ENCODE data around the gene PPP2R2C. TPM values are rescaled to one million over a fixed set of nuclear protein-coding genes. Genes with fewer than 3 reads are reported as not detected.

PPP2R2C gene
- total RNA-seq, 2 experiments from 2014 or later: not detected

- Mint-ChIP-seq H3K36me3 (ENCODE audit: low read depth) (no peaks in the 10 kb centered on the region), H3K4me3 (no peak overlapping the region), H3K27ac (no peak overlapping the region), H3K4me1 (peaks cover 4% of the 10 kb centered on the region), H3K27me3 (peaks cover 20% of the 10 kb centered on the region), H3K9me3 (no peaks in the 10 kb centered on the region)
- no peak for DNase-seq
- CTCF ChIA-PET: no interaction called here
- POLR2A ChIA-PET: no interaction called here
Observed at GRCh38 chr4:6394671-6395081, 77.7 kb downstream of the PPP2R2C start.

GRCh38 chr4:6393544-6394475 is 78.6 kb downstream of the PPP2R2C start:
- CTCF ChIA-PET: no interaction called here
- Mint-ChIP-seq H3K4me3 (no peak overlapping the region), H3K27ac (no peak overlapping the region)

GRCh38 chr4:6393066-6393465 is 79.3 kb downstream of the PPP2R2C start:
- CTCF ChIA-PET: no interaction called here
- H3K9me3 Mint-ChIP-seq: no peaks in the 10 kb centered on the region
- no peak for DNase-seq
- no peaks in the 10 kb centered on the region for H3K36me3 Mint-ChIP-seq (ENCODE audit: low read depth)
- no peak overlapping the region for H3K27ac Mint-ChIP-seq
- H3K27me3 Mint-ChIP-seq: peaks cover 6% of the 10 kb centered on the region
- POLR2A ChIA-PET: no interaction called here
- no peak overlapping the region for H3K4me3 Mint-ChIP-seq
- peaks cover 4% of the 10 kb centered on the region for H3K4me1 Mint-ChIP-seq

More at GRCh38 chr4:6393544-6394475, 78.6 kb downstream of the PPP2R2C start:
- H3K9me3 Mint-ChIP-seq: no peaks in the 10 kb centered on the region
- H3K4me1 Mint-ChIP-seq: peaks cover 4% of the 10 kb centered on the region
- H3K27me3 Mint-ChIP-seq: peaks cover 14% of the 10 kb centered on the region
- no peaks in the 10 kb centered on the region for H3K36me3 Mint-ChIP-seq (ENCODE audit: low read depth)
- POLR2A ChIA-PET: no interaction called here
- no peak for DNase-seq

- H3K4me3 Mint-ChIP-seq: no peak overlapping the region
- no peak overlapping the region for H3K27ac Mint-ChIP-seq
- ChIA-PET POLR2A (no interaction called here), CTCF (no interaction called here)
- H3K36me3 Mint-ChIP-seq (ENCODE audit: low read depth): no peaks in the 10 kb centered on the region
- H3K9me3 Mint-ChIP-seq: no peaks in the 10 kb centered on the region
- peaks cover 4% of the 10 kb centered on the region for H3K4me1 Mint-ChIP-seq
- DNase-seq: no peak
- peaks cover 5% of the 10 kb centered on the region for H3K27me3 Mint-ChIP-seq
Observed at GRCh38 chr4:6392407-6392806, 80.0 kb downstream of the PPP2R2C start.

GRCh38 chr4:6391852-6392188 is 80.6 kb downstream of the PPP2R2C start:
- ChIA-PET CTCF (no interaction called here), POLR2A (no interaction called here)
- Mint-ChIP-seq H3K9me3 (no peaks in the 10 kb centered on the region), H3K27ac (no peak overlapping the region), H3K4me3 (no peak overlapping the region), H3K4me1 (peaks cover 4% of the 10 kb centered on the region), H3K36me3 (ENCODE audit: low read depth) (no peaks in the 10 kb centered on the region), H3K27me3 (peaks cover 5% of the 10 kb centered on the region)
- DNase-seq: no peak

- Mint-ChIP-seq H3K4me1 (peaks cover 4% of the 10 kb centered on the region), H3K9me3 (no peaks in the 10 kb centered on the region), H3K27me3 (peaks cover 5% of the 10 kb centered on the region), H3K4me3 (no peak overlapping the region), H3K36me3 (ENCODE audit: low read depth) (no peaks in the 10 kb centered on the region), H3K27ac (no peak overlapping the region)
- ChIA-PET CTCF (no interaction called here), POLR2A (no interaction called here)
- no peak for DNase-seq
Observed at GRCh38 chr4:6391186-6391851, 81.1 kb downstream of the PPP2R2C start.

- no peak for DNase-seq
- Mint-ChIP-seq H3K9me3 (no peaks in the 10 kb centered on the region), H3K4me3 (no peak overlapping the region), H3K4me1 (peaks cover 4% of the 10 kb centered on the region), H3K36me3 (ENCODE audit: low read depth) (no peaks in the 10 kb centered on the region), H3K27ac (no peak overlapping the region), H3K27me3 (peaks cover 5% of the 10 kb centered on the region)
- ChIA-PET POLR2A (no interaction called here), CTCF (no interaction called here)
Observed at GRCh38 chr4:6390356-6390755, 82.1 kb downstream of the PPP2R2C start.

- Mint-ChIP-seq H3K27ac (no peak overlapping the region), H3K4me3 (no peak overlapping the region), H3K36me3 (ENCODE audit: low read depth) (no peaks in the 10 kb centered on the region), H3K4me1 (peaks cover 4% of the 10 kb centered on the region), H3K9me3 (no peaks in the 10 kb centered on the region), H3K27me3 (peaks cover 9% of the 10 kb centered on the region)
- CTCF ChIA-PET: interaction anchor here (0.8 kb wide), 1 partner anchor 58 kb away, joined by 3 read pairs; no protein-coding TSS in a partner anchor
- DNase-seq: no peak
- POLR2A ChIA-PET: no interaction called here
Observed at GRCh38 chr4:6389142-6389825, 83.1 kb downstream of the PPP2R2C start.

GRCh38 chr4:6388713-6389112 is 83.7 kb downstream of the PPP2R2C start:
- DNase-seq: no peak

GRCh38 chr4:6387946-6388345 is 84.5 kb downstream of the PPP2R2C start:
- peaks cover 4% of the 10 kb centered on the region for H3K4me1 Mint-ChIP-seq
- no peak overlapping the region for H3K4me3 Mint-ChIP-seq
- no peaks in the 10 kb centered on the region for H3K9me3 Mint-ChIP-seq
- ChIA-PET POLR2A (no interaction called here), CTCF (no interaction called here)
- H3K36me3 Mint-ChIP-seq (ENCODE audit: low read depth): no peaks in the 10 kb centered on the region
- DNase-seq: no peak
- no peak overlapping the region for H3K27ac Mint-ChIP-seq
- peaks cover 9% of the 10 kb centered on the region for H3K27me3 Mint-ChIP-seq

More at GRCh38 chr4:6388713-6389112, 83.7 kb downstream of the PPP2R2C start:
- H3K36me3 Mint-ChIP-seq (ENCODE audit: low read depth): no peaks in the 10 kb centered on the region
- H3K4me1 Mint-ChIP-seq: peaks cover 4% of the 10 kb centered on the region
- no peak overlapping the region for H3K27ac Mint-ChIP-seq
- no peaks in the 10 kb centered on the region for H3K9me3 Mint-ChIP-seq
- no peak overlapping the region for H3K4me3 Mint-ChIP-seq
- CTCF ChIA-PET: interaction anchor here (0.8 kb wide), 1 partner anchor 57 kb away, joined by 3 read pairs; no protein-coding TSS in a partner anchor
- H3K27me3 Mint-ChIP-seq: peaks cover 9% of the 10 kb centered on the region
- POLR2A ChIA-PET: no interaction called here

- Mint-ChIP-seq H3K27ac (no peak overlapping the region), H3K9me3 (no peaks in the 10 kb centered on the region), H3K4me3 (no peak overlapping the region), H3K4me1 (no peaks in the 10 kb centered on the region), H3K36me3 (ENCODE audit: low read depth) (no peaks in the 10 kb centered on the region), H3K27me3 (peaks cover 6% of the 10 kb centered on the region)
- POLR2A ChIA-PET: no interaction called here
- no peak for DNase-seq
- CTCF ChIA-PET: no interaction called here
Observed at GRCh38 chr4:6386091-6386490, 86.3 kb downstream of the PPP2R2C start.

- Mint-ChIP-seq H3K4me3 (no peak overlapping the region), H3K27me3 (peaks cover 7% of the 10 kb centered on the region), H3K36me3 (ENCODE audit: low read depth) (no peaks in the 10 kb centered on the region), H3K4me1 (no peaks in the 10 kb centered on the region), H3K27ac (no peak overlapping the region), H3K9me3 (no peaks in the 10 kb centered on the region)
- ChIA-PET CTCF (no interaction called here), POLR2A (no interaction called here)
- no peak for DNase-seq
Observed at GRCh38 chr4:6385288-6385687, 87.1 kb downstream of the PPP2R2C start.

GRCh38 chr4:6384541-6384940 is 87.9 kb downstream of the PPP2R2C start:
- Mint-ChIP-seq H3K27me3 (peaks cover 12% of the 10 kb centered on the region), H3K27ac (no peak overlapping the region), H3K4me3 (no peak overlapping the region), H3K9me3 (no peaks in the 10 kb centered on the region), H3K4me1 (no peaks in the 10 kb centered on the region), H3K36me3 (ENCODE audit: low read depth) (no peaks in the 10 kb centered on the region)
- ChIA-PET POLR2A (no interaction called here), CTCF (no interaction called here)
- no peak for DNase-seq

All from activated CD4-positive, alpha-beta memory T cell treated with anti-CD3 and anti-CD28 coated beads, Interleukin-2, amount 10 ng/mL, durations not matched to agents 7 days and 5 days (primary cell).